ENCODE measurements around the gene CNKSR1.
"Not testable (repeated sequence)": the region's sequence is repeated elsewhere in the genome, so short reads cannot be mapped to it uniquely, and the experiment has no call there.

CNKSR1 gene

DNA sequence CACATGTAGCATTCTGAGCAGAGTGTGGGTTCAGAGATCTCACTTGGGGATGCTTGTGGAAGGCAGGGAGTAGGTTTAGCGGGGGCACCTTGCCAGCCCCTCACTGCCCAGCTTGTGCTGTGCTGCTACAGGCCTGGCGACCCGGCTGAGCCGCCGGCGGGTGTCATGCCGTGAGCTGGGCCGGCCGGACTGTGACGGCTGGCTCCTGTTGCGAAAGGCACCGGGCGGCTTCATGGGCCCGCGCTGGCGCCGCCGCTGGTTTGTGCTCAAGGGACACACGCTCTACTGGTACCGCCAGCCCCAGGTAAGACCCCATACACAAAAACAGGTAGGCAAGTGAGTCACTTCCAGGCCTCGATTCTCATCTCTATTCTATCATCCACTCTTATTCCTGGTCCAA is 7.6 kb downstream of the CNKSR1 start:
- no peak for DNase-seq

DNA sequence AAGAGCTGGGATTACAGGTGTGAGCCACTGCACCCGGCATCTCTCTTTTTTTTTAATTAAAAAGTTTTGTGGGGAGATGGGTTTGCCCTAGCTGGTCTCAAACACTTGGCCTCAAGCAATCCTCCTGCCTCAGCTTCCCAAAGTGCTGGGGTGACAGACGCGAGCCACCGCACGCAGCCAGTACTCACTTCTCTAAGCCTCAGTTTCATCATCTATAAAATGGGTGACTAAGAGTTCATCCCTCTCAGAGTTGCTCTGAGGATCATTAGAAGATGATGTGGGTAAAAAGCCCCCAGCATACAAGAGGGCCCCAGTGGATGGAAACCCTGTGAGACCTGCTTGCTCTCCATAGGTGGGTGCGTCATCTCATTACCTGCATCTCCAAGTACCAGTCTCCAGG is 10.6 kb downstream of the CNKSR1 start:
- DNase-seq = no peak

DNA sequence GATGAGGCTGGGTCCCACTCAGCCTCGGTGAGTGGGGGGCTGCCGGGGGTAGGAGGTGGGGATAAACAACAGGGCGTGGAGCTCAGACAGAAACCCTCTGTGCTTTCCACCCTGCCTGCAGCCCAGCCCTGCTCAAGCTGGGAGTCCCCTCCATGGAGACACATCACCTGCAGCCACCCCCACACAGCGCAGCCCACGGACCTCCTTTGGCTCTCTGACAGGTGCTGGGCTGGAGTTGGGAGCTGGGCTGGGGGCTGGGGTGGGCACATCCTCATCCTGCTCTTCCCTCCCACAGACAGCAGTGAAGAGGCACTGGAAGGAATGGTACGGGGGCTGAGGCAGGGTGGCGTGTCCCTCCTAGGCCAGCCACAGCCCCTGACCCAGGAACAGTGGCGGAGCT is 11.2 kb downstream of the CNKSR1 start:
- DNase-seq = no peak

DNA sequence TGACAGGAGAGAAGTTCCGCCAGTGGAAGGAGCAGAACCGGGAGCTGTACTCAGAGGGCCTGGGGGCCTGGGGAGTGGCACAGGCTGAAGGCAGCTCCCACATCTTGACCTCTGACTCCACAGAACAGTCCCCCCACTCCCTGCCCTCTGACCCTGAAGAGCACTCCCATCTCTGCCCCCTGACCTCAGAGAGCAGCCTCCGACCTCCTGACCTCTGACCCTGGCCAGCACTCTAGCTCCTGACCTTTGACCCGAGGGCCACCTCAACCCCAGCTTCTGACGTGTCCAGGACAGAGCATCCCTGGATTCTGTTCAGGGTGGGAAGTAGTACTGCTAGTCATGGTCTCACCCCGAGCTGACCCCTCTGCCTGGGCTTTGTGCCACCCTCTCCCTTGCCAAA is 12.0 kb downstream of the CNKSR1 start:
- DNase-seq = no peak

DNA sequence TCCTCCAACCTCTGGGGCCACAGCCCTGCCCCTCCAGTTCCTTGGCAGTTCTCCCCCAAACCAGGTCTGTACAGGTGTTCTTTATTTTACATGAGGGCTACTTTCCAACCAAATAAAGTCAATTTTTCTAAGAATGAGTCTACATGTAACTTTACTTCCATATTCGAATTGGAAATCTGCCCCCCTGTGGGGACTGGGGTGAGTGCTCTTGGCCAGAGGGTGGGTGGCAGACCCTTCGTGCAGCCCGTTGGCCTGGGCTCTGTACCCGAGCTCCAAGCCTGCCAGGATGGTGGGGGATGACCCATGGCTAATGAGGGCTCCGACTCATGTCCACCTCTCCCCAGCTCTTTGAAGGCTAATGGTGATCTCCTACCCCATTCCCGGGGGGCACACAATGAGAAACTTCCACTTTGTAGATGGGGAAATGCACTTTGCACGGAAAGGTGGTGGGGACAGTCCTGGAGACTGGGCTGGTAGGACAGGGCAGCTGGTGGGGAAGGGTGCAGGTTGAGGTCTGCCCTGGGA is 12.5 kb downstream of the CNKSR1 start:
- DNase-seq = no peak

DNA sequence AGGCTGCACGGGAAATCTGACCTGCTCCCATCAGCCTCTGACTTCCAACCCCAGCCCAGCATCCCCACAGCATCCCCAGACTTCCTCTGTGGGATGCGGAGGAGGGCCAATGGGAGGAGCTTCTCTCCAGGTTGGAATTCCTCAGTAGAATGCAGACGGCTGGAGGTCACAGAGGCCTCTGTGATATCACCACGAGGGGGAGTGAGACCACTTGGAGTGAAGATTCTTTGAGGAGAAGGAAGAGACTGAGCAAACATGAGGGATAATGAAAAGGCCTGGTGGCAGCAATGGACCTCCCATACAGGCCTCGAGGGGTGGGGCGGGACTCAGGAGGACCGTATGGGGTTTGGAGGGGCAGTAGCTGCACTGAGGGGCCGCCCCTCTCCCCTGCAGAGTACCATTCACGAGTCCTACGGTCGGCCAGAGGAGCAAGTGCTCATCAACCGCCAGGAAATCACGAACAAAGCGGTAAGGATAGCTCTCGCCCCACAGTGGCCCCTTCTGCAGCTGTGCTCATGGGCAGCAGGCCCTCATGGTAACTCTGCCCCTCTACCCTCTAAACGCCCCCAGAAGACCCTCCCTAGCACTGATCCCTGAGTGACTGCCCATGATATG is 13.2 kb downstream of the CNKSR1 start, which contains the start of gene CATSPER4:
Gene CATSPER4 (plus strand): TSS at position 230 of the 615 bp plus-strand sequence. CDS start 26 bp downstream, at position 256.
- no peak for DNase-seq

DNA sequence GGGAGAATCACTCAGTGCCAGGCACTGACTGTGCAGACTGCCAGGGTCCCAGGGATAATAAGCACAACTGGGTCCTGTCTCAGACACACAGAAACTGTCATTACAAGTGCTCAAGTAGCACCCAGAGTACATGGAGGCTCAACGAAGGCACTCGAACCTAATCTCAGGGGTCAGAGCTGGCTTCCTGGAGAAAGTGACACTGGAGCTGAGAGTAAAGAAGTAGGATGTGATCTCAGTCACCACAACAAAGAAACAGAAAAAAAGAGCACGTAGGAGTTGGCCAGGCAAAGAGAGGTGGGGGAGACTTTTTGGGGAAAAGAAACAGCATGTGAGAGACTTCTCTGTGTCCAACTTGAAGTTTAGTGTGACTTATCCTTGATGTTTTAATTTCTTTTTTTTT is 14.4 kb downstream of the CNKSR1 start:
- DNase-seq = no peak

DNA sequence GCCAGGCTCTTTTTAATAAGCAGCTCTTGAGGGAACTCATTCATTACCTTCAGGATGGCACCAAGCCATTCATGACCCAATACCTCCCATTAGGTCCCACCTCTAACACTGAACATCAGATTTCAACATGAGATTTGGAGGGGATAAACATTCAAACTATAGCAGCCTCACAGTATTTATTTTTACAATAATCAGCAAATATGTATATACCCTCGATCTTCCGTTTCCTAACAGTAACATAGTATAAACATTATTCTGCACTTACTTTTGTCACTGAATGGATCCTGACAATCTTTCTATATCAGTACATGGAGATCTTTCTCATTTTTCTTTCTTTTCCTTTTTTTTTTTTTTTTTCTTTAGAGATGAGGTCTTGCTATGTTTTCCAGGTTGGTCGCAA is 18.5 kb downstream of the CNKSR1 start:
- DNase-seq = no peak

DNA sequence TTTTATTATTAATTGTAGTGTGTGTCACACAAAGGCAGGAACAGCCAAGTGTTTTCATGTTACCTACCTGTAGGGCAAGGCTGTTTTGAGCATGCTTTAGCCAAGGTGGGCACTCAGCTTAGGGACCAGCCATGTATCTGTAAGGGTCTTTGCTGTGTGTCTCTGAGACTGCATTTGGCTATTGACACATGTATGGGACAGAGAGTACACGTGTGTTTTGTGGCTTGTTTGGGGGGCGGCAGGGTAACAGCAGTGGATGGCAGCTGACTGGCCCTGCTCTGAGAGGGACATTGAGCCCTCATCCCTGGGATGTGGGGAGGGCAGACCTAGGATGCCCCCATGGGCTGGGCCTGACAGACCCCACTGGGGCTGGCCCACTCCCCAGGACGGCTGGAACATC is 20.0 kb downstream of the CNKSR1 start:
- DNase-seq = no peak

DNA sequence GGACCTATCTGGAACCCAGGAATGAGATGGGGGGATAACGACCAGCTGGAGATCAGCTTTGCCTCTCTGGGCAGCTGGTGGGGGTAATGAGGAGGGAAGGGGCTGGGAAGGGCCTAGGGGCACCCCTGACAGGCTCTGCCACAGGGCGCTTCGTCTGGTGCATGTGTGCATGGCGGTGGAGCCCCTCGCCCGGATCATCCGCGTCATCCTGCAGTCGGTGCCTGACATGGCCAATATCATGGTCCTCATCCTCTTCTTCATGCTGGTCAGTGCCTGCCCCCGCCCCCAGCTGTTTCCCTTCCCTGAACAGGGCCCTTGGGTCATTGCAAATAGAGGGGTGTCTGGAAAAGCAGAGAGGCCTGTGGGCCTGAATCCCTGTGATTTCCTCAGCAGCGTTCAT is 20.5 kb downstream of the CNKSR1 start:
- DNase-seq = no peak

DNA sequence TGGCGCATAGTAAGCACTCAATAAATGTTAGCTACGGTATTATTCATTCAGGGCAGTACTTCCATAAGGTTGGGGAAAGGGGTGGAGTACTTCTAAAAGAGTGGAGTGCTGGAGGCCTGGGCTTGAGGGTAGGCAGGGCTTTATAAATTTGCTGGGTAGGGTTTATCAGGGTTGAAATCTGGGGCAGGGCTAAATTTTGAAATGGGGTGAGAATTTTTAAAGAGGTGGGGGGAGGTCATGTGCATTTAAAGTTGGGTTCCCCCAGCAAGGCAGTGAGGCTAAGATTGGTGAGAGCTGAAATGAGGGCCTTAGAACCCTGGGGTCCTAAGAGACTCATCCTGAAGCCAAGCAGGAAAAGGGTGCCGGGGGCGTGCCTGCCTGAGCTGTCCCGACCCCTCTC is 23.1 kb downstream of the CNKSR1 start:
- DNase-seq = no peak

DNA sequence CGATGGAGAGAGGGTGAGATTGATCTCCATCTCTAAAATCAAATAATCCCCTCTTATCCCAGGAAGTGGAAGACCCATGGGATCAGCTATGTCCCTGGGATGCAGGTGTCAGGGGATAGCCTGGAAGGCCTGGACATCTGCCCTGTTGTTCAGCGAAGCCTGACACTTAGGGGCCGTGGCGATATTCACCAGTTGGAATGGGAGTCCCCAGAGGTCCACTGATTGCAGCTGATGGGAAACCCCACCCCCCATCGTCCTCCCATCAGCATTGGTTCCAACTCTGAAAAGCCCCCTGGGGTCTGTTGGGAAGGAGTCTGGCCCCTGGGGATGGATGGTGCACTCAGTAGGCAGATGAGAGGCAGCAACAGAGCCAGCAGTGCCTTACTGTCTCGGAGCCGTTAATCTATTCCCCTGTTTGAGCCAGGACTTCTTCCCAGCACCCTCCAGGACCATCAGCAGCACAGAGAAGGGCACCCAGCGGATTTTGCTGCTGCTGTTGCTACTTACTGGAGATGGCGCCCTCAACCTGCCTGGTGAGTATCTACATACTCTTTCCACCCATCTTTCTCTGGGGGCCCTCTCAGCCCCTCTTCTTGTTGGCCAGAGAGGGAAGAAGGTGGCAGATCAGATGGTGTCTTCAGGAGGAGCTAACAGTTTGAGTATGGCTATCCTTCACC is 26.5 kb downstream of the CNKSR1 start:
- no peak for DNase-seq

DNA sequence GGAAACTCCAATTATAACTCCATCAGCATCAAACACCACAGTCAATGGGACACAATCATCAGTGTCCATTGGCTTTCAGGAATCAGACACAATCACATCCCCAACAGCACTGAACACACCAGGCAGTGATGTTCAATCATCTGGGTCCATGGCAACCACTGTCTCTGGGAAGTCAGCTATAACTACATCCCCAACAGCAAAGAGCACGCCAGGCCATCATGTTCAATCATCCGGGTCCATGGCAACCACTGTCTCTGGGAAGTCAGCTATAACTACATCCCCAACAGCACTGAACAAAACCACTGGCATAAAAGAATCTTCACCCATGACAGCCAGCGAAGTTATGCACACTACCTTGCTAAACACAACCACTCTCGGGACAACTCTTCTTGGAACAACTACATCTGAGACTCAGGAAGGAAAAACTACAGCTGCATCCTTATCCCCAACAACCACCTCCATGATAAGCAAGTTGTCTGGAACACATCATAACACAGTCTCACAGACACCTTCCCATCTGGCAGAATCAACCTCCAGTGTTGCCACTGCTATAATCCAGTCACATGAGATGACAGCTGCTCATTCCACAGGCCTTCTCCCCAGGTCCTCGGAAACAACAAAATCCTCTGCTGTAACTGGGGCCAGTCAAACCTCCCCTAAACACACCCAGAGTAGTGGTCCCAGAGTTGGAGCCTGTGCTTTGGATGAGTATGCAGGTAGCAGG is 33.0 kb downstream of the CNKSR1 start:
- DNase-seq = no peak

DNA sequence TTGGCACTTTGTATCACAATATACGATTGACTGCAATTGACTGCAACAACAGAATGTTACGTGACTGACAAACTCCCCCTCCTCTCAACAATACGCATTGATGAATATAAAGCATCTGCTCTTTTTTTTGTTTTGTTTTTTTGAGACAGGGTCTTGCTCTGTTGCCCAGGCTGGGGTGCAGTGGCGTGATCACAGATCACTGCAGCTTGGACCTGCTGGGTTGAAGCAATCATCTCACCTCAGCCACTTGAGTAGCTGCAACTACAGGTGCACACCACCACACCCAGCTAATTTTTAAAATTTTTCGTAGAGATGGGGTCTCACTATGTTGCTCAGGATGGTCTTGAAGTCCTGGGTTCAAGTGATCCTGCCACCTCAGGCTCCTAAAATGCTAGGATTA is 35.4 kb downstream of the CNKSR1 start:
- DNase-seq = no peak

DNA sequence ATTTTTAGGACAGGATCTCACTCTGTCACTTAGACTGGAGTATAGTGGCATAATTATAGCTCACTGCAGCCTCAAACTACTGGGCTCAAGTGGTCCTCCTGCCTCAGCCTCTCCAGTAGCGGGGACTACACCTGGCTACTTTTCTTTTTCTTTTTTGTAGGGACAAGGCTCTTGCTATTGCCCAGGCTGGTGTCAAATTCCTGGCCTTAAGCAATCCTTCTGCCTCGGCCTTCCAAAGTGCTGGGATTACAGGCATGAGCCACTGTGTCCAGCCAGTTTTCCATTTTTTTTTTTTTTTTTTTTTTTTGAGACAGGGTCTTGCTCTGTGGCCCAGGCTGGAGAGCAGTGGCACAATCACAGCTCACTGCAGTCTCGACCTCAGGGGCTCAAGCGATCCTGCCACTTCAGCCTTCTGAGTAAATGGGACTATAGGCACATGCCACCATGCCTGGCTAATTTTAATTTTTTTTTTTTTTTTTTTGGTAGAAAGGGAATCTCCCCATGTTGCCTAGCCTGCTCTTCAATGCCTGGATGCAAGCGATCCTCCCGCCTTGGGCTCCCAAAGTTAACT is 36.1 kb downstream of the CNKSR1 start:
- DNase-seq = no peak

DNA sequence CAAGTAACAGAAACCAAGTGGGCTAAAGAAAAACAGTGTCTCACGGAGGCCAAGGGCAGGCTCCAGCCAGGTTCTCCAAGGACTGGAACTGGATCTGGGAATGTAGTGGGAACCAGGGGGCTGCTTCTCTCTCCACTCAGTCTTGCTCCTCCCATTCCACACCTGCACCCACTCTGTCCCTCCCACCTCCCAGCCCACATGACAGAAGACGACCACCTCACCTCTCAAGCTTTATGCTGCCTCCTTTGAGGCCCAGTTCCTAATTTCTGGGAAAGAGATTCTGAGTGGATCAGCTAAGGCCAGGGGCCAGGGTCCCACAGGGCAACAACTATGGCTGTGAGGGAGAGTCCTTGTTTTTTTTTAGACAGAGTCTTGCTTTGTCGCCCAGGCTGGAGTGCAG is 38.0 kb downstream of the CNKSR1 start:
- DNase-seq = no peak

DNA sequence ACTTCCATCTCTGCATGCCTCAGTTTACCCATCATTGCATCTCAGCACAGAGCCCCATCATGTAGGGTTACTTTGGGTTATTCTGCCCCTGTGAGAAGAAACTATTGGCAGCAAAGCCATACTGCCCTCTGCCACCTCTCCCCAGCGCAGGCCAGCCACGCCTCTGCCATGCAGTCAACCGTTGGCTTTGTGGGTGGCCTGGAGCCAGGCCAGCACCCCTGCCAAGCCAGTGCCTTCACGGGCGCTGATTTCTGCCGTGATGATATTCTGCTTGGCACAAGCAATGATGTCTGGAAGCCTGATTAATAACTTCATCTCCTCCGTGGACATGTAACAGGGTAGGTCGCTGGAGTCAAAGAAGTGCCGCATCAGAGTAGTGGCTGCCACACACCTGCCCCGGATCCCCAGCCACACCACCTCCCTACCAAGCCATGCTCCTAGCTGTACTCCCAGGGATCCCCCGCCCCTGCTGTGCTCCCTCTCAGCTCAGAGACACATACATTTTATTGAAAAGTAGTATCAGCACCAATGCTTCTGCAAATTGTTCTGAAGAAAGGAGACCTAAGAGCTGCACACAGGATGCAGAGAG is 41.7 kb downstream of the CNKSR1 start:
- no peak for DNase-seq

DNA sequence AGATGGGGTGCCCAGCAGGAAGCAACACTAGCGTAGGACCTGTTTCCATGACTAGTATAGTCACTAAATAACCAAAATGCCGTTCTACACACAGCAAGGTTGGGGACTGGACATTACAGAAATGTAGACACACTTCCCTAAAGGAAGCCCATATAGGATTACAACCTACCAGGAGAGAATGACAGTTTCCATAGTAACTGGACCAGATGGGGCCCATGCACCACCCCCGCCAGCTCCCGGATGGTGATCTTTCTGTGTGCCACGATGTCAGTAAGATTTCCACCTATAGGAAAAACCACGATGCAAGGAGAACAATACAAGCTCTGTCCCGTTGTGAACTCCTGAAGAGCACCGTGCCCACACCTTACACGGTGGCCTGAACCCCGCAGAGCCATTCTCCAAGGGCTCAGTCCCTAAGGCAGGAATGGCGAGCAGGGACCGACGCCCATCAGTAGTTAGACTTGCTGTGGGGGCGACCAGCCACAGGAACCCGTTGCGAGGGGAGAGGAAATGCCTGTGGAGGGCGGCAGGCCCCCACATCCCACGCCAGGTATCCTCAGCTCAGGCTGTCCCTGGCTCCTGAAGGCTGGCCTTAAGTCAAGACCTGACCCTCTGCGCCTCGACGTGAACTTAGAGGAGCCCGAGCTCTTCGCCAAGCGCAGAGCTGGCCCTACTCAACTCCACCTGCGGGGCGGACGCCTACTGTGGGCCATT is 43.1 kb downstream of the CNKSR1 start:
- DNase-seq = no peak

DNA sequence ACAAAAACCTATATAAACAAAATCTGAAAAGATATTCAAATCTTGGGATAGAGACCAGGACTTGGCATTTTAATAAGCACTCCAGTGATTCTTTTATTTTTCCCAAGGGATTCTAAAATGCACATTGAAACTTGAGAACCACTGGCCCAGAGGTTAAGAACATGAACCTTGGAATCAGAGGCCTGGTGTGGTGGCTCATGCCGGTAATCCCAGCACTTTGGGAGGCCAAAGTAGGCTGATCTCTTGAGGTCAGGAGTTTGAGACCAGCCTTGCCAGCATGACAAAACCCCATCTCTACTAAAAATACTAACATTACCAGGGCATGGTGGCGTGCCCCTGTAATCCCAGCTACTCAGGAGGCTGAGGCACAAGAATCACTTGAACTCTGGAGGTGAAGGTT is 43.8 kb downstream of the CNKSR1 start:
- no peak for DNase-seq

DNA sequence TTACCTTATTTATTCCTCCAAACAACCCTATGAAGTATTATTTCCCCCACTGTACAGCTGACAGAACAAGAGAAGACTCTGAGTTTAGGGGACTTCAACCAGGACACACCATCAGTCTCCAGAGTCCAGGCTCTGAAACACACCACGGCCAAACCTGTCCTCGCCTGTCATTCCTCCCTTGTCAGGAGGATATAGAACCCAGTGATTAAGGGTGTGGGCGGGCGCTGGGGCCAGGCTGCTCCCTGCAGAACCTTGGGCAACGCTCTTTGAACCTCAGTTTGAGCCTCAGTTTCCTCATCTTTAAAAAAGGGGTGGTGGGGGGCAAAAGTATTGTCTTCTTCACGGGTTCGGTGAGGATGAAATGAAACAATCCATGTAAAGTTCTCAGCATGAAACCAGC is 47.3 kb downstream of the CNKSR1 start:
- no peak for DNase-seq

DNA sequence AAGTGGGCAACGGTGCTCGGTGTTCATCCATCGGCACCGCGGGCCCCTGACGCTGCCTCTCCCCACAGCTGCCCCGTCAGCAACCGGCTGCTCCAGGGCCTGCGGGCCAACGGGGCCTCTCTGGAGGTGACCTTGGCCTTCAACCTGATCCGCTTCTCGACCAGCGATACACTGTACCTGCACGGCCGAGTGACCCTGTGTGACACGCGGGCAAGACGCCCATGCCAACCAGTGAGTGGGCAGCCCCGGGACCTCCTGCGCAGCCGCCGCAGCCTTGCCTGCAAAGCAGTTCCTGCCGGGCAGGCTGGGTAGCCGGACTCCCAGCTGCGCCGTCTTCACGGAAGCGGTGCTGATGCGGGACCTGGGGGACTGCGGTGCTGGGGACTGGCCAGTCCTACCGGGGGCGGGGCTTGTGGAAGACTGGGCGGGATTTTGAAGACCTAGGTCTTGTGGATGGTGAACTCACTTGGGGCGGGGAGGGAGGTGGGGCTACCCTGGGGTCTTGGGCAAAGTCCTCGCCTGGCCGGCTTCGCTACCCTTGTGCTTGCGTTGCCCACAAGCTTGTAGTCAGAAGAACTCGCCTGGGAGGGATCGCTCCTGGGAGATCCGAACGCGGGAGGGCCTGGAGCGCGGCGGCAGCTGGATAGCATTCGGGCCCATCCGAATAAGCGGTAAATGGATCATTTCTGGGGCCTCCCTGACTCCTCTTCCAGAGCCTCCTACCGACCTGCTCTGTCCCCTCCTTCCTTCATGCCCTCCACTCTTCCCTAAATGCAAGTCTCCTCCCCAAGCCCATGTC is 47.9 kb downstream of the CNKSR1 start:
- DNase-seq = no peak

DNA sequence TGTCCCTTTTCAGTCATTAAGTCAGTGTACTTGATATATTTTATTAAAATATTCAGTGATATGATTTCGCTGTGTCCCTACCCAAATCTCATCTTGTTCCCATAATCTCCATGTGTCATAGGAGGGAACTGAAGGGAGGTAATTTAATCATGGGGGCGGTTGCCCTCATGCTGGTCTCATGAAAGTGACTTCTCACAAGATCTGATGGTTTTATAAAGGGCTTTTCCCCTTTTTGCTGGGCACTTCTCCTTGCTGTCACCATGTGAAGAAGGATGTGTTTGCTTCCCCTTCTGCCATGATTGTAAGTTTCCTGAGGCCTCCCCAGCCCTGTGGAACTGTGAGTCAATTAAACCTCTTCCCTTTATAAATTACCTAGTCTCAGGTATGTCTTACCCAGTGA is 53.4 kb downstream of the CNKSR1 start:
- not testable (repeated sequence) for DNase-seq

All from NCI-H2029 (cell line).